CD4-positive, alpha-beta T cell treated with Interleukin-21 for 1 hour (primary cell): ENCODE measurements around the gene RNMT.
A peak's percentile ranks its signal among the peaks of the same experiment; 100 is the strongest.
"Not testable (repeated sequence)": the region's sequence is repeated elsewhere in the genome, so short reads cannot be mapped to it uniquely, and the experiment has no call there.

Experiments used
- DNase-seq: peaks from one replicate; pipeline ENCODE4 v3.0.0-alpha.2; 2020

Gene RNMT

DNA sequence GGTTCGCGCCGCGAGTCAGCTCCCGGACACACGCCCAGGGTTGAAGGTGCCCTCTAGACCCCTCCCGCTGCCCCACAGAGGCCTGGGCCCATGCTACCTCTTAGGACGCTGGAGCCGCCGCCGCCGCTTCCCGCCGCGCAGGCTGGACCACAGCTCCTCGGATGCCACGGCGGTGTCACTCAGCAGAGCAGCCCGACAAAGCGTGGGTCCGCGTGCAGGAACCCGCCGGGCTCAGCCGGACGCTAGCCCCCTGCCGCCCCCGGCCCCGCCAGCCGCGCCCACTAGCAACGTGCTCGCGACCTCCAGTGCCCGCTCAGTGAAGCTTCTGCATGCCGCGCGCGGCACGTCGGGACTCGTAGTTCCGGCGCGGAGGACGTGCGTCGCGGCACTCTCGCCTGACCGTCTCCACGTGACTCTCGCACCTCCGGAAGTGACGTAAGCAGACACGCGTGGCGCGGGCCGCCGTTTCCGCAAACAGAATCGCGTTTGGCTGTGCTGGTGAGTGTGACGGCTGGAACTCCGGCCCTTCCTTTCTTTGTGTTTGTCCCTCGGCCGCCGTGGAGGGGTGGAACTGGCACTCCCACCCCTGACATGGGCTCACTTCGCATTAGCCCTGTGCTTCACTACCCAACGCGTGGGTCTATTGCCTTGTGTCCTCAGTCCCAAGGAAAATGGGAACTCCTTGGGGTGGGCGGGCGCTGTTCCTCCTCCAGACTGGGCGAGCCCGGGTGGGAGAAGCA lies at the start of gene RNMT, which contains the start of gene FAM210A:
Gene RNMT, plus strand, starts transcription at position 442 of the 740 bp plus-strand sequence. CDS start 4,845 bp downstream, outside the sequence.
Gene FAM210A, minus strand, starts transcription at position 327 of the 740 bp plus-strand sequence. CDS start 44,481 bp downstream, outside the sequence.
- peak; percentile 94 for DNase-seq

GRCh38 chr18:13677350-13677749 lies 49.1 kb upstream of the RNMT start:
- DNase-seq = not testable (repeated sequence)

DNA sequence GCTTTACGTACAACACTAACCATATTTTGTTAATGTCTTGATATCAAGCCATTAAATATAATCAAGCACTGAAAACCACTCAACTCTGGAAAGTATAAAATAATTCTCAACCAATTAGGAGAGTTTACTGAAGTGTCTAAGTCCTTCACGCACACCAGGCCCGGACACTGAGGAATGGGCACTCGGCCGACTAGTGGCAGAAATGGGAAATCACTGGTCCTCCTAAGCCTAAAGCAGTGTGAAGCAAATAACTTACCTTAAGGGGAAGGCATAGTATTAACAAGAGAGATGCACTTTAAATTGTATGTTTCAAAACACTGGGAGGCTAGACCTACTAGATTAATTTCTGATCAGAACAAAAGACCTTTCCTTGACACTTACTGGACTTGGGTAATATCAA lies 45.9 kb upstream of the RNMT start:
- DNase-seq = no peak

- no peak for DNase-seq
Observed at GRCh38 chr18:13681701-13682100, 44.8 kb upstream of the RNMT start.

GRCh38 chr18:13684546-13684945 lies 41.9 kb upstream of the RNMT start:
- no peak for DNase-seq

- DNase-seq = no peak
Observed at GRCh38 chr18:13688191-13689136, 38.0 kb upstream of the RNMT start.

- not testable (repeated sequence) for DNase-seq
Observed at GRCh38 chr18:13690060-13690459, 36.4 kb upstream of the RNMT start.

GRCh38 chr18:13695337-13695736 lies 31.1 kb upstream of the RNMT start:
- not testable (repeated sequence) for DNase-seq

DNA sequence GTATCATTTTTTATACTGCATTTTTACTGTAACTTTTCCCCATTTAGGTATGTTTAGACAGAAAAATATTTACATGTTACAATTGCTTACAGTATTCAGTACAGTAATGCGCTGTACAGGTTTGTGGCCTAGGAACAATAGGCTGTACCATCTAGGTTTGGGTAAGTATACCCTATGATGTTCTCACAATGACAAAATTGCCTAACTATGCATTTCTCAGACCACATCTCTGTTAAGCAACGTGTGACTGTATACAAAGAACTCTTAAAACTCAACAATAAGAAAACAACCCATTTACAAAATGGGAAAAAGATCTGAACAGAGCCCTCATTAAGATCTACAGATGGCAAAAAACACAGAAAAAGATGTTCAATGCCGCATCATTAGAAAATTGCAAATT lies 29.5 kb upstream of the RNMT start:
- DNase-seq = no peak

- DNase-seq = no peak
Observed at GRCh38 chr18:13700153-13700552, 26.3 kb upstream of the RNMT start.

- no peak for DNase-seq
Observed at GRCh38 chr18:13703899-13704298, 22.6 kb upstream of the RNMT start.

- DNase-seq = no peak
Observed at GRCh38 chr18:13710414-13710831, 16.1 kb upstream of the RNMT start.

DNA sequence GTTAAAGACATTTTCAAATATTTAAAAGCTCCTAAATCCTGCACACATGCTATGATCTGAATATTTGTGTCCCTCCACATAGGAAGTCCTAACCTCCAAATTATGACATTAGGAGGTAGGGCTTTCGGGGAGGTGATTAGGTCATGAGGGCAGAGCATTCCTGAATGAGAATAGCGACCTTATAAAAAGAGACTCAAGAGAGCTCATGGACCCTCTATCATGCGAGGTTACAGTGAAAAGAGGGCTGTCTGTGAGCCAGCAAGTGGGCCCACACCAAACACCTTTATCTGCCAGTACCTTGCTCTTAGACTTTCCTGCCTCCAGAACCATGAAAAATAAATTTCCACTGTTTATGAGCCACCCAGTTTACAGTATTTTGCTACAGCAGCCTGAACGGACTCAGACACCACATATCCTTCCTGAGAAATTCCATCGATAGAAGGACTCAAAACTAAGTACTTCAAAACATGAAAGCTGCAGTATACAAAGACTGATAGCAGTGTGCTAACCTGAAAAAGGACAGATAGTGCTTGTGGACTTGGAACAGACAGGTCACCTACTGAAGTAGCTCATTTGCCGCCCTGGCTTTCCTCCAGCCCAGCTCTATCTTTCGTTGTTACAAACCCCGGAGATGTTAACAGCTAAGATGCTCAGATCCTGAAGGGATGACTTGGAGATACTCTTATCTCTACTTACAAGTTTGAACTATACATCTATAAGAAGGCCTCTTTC lies 13.9 kb upstream of the RNMT start:
- DNase-seq = no peak

GRCh38 chr18:13713455-13714055 lies 12.9 kb upstream of the RNMT start:
- DNase-seq = no peak

GRCh38 chr18:13715330-13715729 lies 11.1 kb upstream of the RNMT start:
- DNase-seq = no peak

DNA sequence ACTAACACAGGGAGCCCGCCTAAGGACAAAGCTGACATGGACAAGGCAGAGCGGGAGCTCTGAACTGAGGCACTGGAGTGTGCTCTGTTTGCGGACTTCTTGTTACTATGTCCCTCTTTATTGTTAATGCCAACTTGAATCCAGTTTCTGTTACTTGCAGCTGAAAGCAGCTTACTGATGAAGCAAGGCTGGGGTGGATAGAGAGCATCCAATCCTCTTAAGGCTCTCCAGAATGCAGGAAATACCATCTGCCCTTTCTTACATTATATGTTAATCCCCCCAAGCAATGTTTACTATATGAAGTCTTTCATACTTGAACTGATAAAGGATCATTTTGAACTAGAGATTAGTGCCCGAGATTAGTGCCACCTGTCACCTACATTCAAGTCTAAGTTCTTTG lies 9.6 kb upstream of the RNMT start:
- DNase-seq = no peak

DNA sequence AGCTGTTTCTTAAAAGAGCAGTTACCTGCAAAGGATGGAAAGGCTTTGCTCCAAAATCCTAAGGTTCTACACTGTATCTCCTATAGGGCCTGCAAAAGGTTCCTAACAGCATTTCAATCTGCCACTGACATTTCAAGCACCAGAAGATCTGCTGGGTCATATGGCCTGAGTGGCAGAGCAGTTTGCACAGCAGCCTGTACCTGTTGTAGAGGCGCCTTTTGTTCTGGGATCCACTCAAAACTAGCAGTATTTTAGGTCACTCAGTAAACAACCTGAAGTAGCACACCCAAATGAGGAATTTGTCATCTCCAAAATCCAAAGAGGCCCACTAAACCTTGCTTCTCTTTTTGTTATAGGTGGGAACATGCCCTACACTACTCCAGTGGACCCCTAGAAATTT lies 6.3 kb upstream of the RNMT start:
- DNase-seq = no peak

GRCh38 chr18:13720847-13721246 lies 5.6 kb upstream of the RNMT start:
- no peak for DNase-seq

DNA sequence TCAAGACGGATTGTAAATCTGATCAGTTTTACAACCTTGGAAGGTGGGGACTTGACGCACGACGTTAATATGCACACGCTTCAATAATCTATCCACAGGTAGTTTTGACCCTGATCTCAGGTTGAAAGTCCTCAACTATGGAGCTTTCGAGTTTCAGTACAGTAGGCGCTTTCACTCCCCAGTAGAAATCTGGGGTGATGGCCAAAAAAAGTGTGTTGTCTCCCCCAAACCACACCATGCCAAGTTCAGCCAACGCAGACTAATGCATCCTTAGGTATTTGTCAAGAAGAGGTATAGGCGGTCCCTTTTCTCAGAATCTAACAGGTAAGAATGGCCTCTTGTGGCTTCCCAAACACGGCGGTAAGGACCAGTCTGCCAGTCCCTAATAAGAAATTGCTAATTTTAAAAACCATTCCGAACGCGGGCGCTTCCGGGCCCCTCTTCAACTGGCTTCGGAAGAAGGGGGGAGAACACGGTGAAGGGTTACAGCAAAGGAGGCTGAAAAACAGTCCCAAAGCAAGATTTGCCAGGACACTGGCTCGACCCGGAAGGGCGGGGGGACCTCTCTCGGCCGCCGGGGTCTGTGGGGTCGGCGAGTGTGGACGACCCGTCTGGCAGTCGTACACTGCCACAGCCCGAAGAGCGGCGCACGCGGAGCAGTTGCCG lies 774 bp upstream of the RNMT start:
- DNase-seq = peak; percentile 19

DNA sequence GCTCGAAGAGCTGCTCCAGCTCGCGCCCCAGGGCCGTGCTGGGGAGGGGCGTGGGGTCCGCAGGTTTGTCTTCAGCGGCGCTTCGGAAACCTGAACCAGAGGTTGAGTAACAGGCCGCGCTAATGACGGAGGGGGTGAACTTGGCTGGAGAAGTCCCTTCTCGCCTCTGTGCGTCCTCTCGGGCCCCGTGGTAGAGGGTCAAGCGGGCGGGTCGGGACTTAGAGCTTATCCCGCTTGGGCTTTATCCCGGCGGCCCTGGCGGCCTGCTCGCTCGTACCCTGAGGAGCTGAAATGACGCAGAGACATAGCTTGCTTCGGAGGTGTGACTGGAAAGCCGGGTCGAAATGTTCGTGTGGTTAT lies 479 bp downstream of the RNMT start:
- DNase-seq = peak; percentile 34

DNA sequence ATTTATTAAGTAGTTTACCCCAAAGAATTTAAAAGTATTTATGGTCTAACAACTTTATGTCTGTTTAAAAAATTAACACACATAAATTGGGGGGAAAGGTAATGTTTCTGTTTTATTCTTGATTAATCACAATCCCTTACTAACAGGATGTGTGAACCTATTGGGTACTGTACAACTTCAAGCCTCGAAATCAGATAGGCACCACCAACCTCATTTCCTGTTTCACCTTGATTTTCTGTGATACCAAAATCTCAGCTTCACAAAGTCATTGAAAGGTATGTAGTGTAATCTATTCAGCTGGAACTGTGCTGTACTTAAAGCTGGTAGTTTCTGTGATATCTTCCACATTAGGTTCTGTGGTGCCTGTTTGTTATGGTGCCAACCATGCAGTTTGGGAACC lies 4.0 kb downstream of the RNMT start:
- DNase-seq = peak; percentile 29

DNA sequence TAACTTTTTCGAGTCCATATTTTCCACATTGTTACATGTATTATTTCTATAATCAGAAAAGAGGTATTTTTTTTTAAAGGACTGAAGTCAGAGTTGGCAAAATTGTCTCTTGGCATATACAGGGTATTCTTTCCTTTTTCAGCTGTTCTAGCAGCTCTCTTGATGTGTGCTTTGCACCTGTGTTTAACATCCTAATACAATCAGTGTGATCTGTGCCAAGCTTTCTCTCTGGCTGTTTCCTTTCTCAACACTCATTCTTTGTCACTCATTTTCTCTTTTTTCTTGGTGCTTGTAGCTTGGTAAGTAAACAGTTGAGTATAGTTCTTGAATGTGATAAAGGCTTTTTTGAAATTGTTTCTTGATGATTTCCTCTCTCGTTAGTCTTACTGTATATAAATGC lies 9.2 kb downstream of the RNMT start:
- DNase-seq = no peak
